HG02973 (cell line): ENCODE results near the gene DFFB.

Experiments
- ATAC-seq: cut with Tn5 transposase; IDR thresholded peaks from one replicate; pipeline ENCODE4 v1.9.1; 2021; ENCODE audit warnings: moderate library complexity; ENCODE audit not compliant: unreplicated experiment

Gene DFFB

GRCh38 chr1:3871451-3871805, 14.2 kb downstream of the DFFB start:
- ATAC-seq = no peak

DNA sequence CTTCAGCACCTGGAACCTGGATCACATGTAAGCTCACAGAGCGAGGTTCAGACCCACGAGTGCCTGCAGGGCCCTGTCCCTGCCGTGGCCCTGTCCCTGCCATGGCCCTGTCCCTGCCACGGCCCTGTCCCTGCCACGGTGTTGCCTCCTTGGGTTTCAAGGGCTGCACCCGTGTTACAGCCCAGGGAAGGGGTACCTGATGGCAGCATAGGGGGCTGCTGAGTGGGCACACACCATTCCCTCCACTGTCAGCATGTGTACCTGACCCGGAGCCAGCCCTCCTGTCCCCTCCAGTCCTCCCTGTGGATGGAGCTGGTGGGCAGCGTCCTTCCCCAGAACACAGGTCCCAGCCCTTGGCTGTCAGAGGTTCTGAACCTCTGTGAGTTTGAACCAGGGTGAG, 15.3 kb downstream of the DFFB start:
- ATAC-seq = no peak

GRCh38 chr1:3874736-3875135, 17.5 kb downstream of the DFFB start:
- no peak for ATAC-seq

- ATAC-seq = no peak
Observed at GRCh38 chr1:3876716-3877115, 19.4 kb downstream of the DFFB start.

GRCh38 chr1:3879099-3879498, 21.8 kb downstream of the DFFB start:
- no peak for ATAC-seq

GRCh38 chr1:3879787-3880428, 22.6 kb downstream of the DFFB start:
- ATAC-seq = no peak

DNA sequence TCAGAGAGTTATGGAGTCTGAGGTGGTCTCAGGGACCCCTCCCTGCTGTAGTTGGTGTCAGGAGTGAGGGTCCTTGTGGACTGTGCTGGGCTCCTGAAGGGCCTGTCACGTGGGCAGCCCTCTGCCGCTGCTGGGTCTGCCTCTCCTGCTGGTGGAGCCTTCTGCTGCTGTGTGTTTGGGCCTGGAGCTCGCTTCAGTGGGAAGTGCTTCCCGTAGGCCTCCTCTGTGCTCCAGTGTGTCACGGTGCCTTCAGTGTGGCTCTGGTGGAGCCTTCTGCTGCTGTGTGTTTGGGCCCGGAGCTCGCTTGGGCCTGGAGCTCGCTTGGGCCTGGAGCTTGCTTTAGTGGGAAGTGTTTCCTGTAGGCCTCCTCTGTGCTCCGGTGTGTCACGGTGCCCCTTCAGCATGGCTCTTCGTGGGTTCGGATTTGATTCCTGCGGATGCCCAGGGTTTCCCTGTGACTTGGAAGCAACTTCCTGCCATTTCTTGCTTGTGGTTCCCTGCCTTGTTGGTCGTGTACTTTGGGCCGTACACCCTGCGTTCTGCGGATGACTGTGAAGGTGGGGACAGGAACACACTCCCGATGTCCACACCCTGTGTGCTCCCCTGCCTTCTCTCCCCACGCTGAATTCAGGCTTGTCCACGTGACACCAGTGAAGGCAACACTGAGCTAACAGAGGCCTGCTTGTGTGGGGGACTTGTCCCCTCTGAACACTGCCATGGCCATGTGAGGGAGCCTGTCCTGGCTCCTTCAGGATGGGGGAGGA, 23.3 kb downstream of the DFFB start:
- ATAC-seq = no peak

DNA sequence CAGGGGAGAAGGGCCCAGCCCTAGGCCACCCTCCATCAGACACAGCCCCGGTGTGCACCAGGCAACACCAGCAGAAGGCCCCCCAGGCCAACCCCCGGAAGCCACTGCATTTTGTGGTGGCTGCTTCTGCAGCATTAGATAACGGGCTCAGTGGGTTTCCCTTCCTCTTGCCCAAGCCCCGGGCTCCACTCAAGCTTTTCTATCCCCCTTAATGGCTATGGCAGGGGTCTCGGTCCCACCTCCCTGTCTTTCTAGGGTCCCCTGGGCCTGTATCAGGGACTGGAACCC, 23.9 kb downstream of the DFFB start:
- no peak for ATAC-seq

- ATAC-seq = no peak
Observed at GRCh38 chr1:3883194-3883925, 26.1 kb downstream of the DFFB start.

- no peak for ATAC-seq
Observed at GRCh38 chr1:3884966-3885365, 27.7 kb downstream of the DFFB start.

GRCh38 chr1:3885611-3886010, 28.3 kb downstream of the DFFB start:
- ATAC-seq = no peak

- ATAC-seq = no peak
Observed at GRCh38 chr1:3886106-3886670, 28.9 kb downstream of the DFFB start.

- ATAC-seq = no peak
Observed at GRCh38 chr1:3886691-3887090, 29.4 kb downstream of the DFFB start.

- no peak for ATAC-seq
Observed at GRCh38 chr1:3888301-3888700, 31.0 kb downstream of the DFFB start.

GRCh38 chr1:3889936-3890335, 32.7 kb downstream of the DFFB start:
- no peak for ATAC-seq

GRCh38 chr1:3890389-3891328, 33.4 kb downstream of the DFFB start:
- no peak for ATAC-seq

DNA sequence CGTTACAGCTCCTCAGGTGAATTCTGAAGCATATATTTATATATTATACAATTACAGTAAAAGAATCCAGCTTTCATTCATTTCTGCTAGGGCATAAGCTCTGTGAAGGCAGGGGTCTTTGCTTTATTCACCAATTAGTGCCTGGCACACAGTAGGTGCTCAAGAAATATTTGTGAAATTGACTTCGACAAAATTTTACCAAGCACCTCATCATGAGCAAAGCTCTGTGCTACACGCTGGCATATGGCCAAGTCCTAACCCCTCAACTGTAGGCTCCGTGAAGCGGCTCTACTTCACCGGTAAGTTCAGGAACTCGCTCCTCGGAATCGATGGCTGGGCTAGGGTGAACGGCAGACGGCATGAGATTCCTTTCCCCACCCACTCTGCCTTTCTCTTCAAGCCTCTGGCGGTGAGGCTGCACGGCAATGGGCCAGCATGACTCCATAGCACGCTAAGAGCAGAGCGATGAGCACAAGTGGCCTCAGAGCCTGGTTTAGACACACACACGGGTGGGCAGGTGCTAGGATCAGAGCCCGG, 34.1 kb downstream of the DFFB start:
- no peak for ATAC-seq

- ATAC-seq = no peak
Observed at GRCh38 chr1:3892748-3893147, 35.5 kb downstream of the DFFB start.

- ATAC-seq = no peak
Observed at GRCh38 chr1:3893190-3893589, 35.9 kb downstream of the DFFB start.

- ATAC-seq = no peak
Observed at GRCh38 chr1:3894626-3895278, 37.5 kb downstream of the DFFB start.
